ENCODE results near the gene KRT6A.

GRCh38 chr12:52506858-52507715 is 14.0 kb upstream of the KRT6A start:
- TF ChIP-seq CTCF (IDR thresholded peaks at IDR 0.05) = peak in 5 of 6 experiments; percentile 16 to 64 (median 57)
- TF ChIP-seq POLR2A (IDR thresholded peaks at IDR 0.05) = no peak
